GM18520 (cell line): ENCODE data around the gene MELTF.

Source experiments
- ATAC-seq: cut with Tn5 transposase; IDR thresholded peaks from one replicate; pipeline ENCODE4 v1.9.1; 2021; ENCODE audit not compliant: unreplicated experiment

The MELTF gene

GRCh38 chr3:197027151-197027895 lies 2.3 kb downstream of the MELTF start:
- ATAC-seq: no peak

- no peak for ATAC-seq
These were observed 3.1 kb downstream of the MELTF start for GRCh38 chr3:197026481-197026866.

GRCh38 chr3:197025736-197026480 lies 3.7 kb downstream of the MELTF start:
- no peak for ATAC-seq

GRCh38 chr3:197024881-197025735 lies 4.5 kb downstream of the MELTF start:
- no peak for ATAC-seq

- no peak for ATAC-seq
These were observed 5.5 kb downstream of the MELTF start for GRCh38 chr3:197023998-197024651.

- ATAC-seq: no peak
These were observed 6.2 kb downstream of the MELTF start for GRCh38 chr3:197023241-197023997.

GRCh38 chr3:197022405-197023231 lies 7.0 kb downstream of the MELTF start:
- no peak for ATAC-seq

- ATAC-seq: no peak
These were observed 7.8 kb downstream of the MELTF start for GRCh38 chr3:197021729-197022404.

GRCh38 chr3:197021231-197021630 lies 8.4 kb downstream of the MELTF start:
- ATAC-seq: no peak

- ATAC-seq: no peak
These were observed 10.1 kb downstream of the MELTF start for GRCh38 chr3:197019535-197019934.

- ATAC-seq: no peak
These were observed 10.6 kb downstream of the MELTF start for GRCh38 chr3:197019021-197019420.

- no peak for ATAC-seq
These were observed 12.6 kb downstream of the MELTF start for GRCh38 chr3:197017003-197017402.

- no peak for ATAC-seq
These were observed 13.6 kb downstream of the MELTF start for GRCh38 chr3:197015790-197016736.

- no peak for ATAC-seq
These were observed 14.6 kb downstream of the MELTF start for GRCh38 chr3:197014942-197015575.

GRCh38 chr3:197014024-197014423 lies 15.6 kb downstream of the MELTF start:
- ATAC-seq: no peak

- ATAC-seq: no peak
These were observed 17.1 kb downstream of the MELTF start for GRCh38 chr3:197012540-197012883.

GRCh38 chr3:197011780-197012539 lies 17.7 kb downstream of the MELTF start:
- ATAC-seq: no peak
